IMR-90 (cell line): Measurements from ENCODE around the gene RUNX1. TPM values are rescaled to one million over a fixed set of nuclear protein-coding genes. Genes with fewer than 3 reads are reported as not detected.

ENCODE experiments used
- ATAC-seq: fragments of 200-7000 bp; cut with Tn5 transposase; 2 replicates; pipeline ENCODE4 v1.9.1; 2020; ENCODE audit warnings: low read depth, mild to moderate bottlenecking, moderate library complexity
- BruUV-seq: library from RNA; stranded (reverse); fragments of 400-500 nt; replicated peaks from 2 replicates; lab custom pipeline; 2021; lab: Mats Ljungman, UMichigan
- CTCF ChIA-PET: fragments of 300-600 bp; formaldehyde crosslinking; extraction: SDS; loops from one replicate; lab custom pipeline; 2021; ENCODE audit warnings: antibody characterized with exemption; lab: Yijun Ruan, JAX
- POLR2A ChIA-PET: fragments of 300-600 bp; sonication (Branson Sonifier 250); formaldehyde crosslinking; loops from one replicate; lab custom pipeline; 2022; ENCODE audit warnings: antibody characterized with exemption; ENCODE audit not compliant: unreplicated experiment; lab: Charles Lee
- DNase-seq: peaks from one replicate; pipeline ENCODE4 v3.0.0; 2013
- H2AFZ ChIP-seq: replicated peaks from 2 replicates; pipeline ENCODE3; 2013; ENCODE audit warnings: low read length, mild to moderate bottlenecking; ENCODE audit not compliant: poor library complexity
- H2AK5ac ChIP-seq: 2 replicates; pipeline ENCODE4 v1.6.1; 2013; ENCODE audit warnings: low read depth, low read length, inconsistent platforms
- H2AK9ac ChIP-seq: replicated peaks from 2 replicates; pipeline ENCODE3; 2013; ENCODE audit warnings: mild to moderate bottlenecking, low read depth, low read length, moderate library complexity; ENCODE audit not compliant: poor library complexity
- H2BK120ac ChIP-seq: 2 replicates; pipeline ENCODE4 v1.6.1; 2013; ENCODE audit warnings: low read depth, low read length, inconsistent platforms
- H2BK15ac ChIP-seq: 3 replicates; pipeline ENCODE4 v1.6.1; 2013; ENCODE audit warnings: low read depth, low read length, inconsistent platforms
- H2BK20ac ChIP-seq: 2 replicates; pipeline ENCODE4 v1.6.1; 2013; ENCODE audit warnings: low read depth, mild to moderate bottlenecking, inconsistent platforms, low read length, moderate library complexity
- H2BK5ac ChIP-seq: 2 replicates; pipeline ENCODE4 v1.6.1; 2013; ENCODE audit warnings: mild to moderate bottlenecking, low read depth, low read length, inconsistent platforms; ENCODE audit not compliant: poor library complexity, severe bottlenecking
- H3K14ac ChIP-seq: replicated peaks from 2 replicates; pipeline ENCODE4 v1.6.1; 2013; ENCODE audit warnings: low read depth, low read length, inconsistent platforms
- H3K18ac ChIP-seq: 2 replicates; pipeline ENCODE4 v1.6.1; 2013; ENCODE audit warnings: low read depth, low read length, control low read depth
- H3K23ac ChIP-seq: 2 replicates; pipeline ENCODE4 v1.6.1; 2013; ENCODE audit warnings: low read depth, low read length, inconsistent platforms
- H3K27ac ChIP-seq: 2 replicates; pipeline ENCODE4 v1.5.1; 2013; ENCODE audit warnings: mild to moderate bottlenecking, control low read depth, low read length; ENCODE audit not compliant: insufficient read depth
- H3K27me3 ChIP-seq: 2 replicates; pipeline ENCODE4 v1.6.1; 2013; ENCODE audit warnings: low read length; ENCODE audit not compliant: control insufficient read depth, insufficient read depth
- H3K36me3 ChIP-seq: 2 replicates; pipeline ENCODE4 v1.6.1; 2013; ENCODE audit warnings: low read length, mixed read lengths; ENCODE audit not compliant: control insufficient read depth, insufficient read depth
- H3K4ac ChIP-seq: 2 replicates; pipeline ENCODE4 v1.6.1; 2013; ENCODE audit warnings: low read depth, low read length, inconsistent platforms
- H3K4me1 ChIP-seq: 2 replicates; pipeline ENCODE4 v1.6.1; 2013; ENCODE audit warnings: low read length, mixed read lengths; ENCODE audit not compliant: control insufficient read depth, insufficient read depth
- H3K4me2 ChIP-seq: 2 replicates; pipeline ENCODE4 v1.6.1; 2013; ENCODE audit warnings: low read depth, mild to moderate bottlenecking, control low read depth, low read length, moderate library complexity
- H3K4me3 ChIP-seq: 2 replicates; pipeline ENCODE4 v1.5.1; 2013; ENCODE audit warnings: low read depth, mild to moderate bottlenecking, control low read depth, low read length, moderate library complexity; ENCODE audit not compliant: insufficient read depth
- H3K56ac ChIP-seq: 2 replicates; pipeline ENCODE4 v1.6.1; 2013; ENCODE audit warnings: low read length, inconsistent platforms; ENCODE audit not compliant: insufficient read depth; ENCODE audit errors: extremely low read depth
- H3K79me1 ChIP-seq, 2 experiments: 2 replicates each; pipeline ENCODE4 v1.6.1; 2013; ENCODE audit warnings: low read length in 2 of 2, inconsistent platforms in 1 of 2, low read depth in 1 of 2
- H3K9ac ChIP-seq: 2 replicates; pipeline ENCODE4 v1.6.1; 2013; ENCODE audit warnings: low read depth, low read length, control low read depth
- H3K9me1 ChIP-seq: 2 replicates; pipeline ENCODE4 v1.6.1; 2013; ENCODE audit warnings: low read length, inconsistent platforms; ENCODE audit not compliant: insufficient read depth
- H3K9me3 ChIP-seq: 2 replicates; pipeline ENCODE4 v1.6.1; 2013; ENCODE audit warnings: low read length; ENCODE audit not compliant: control insufficient read depth, insufficient read depth
- H4K20me1 ChIP-seq: 2 replicates; pipeline ENCODE4 v1.6.1; 2013; ENCODE audit warnings: low read length, inconsistent platforms; ENCODE audit not compliant: insufficient read depth
- H4K5ac ChIP-seq: 2 replicates; pipeline ENCODE4 v1.6.1; 2013; ENCODE audit warnings: mild to moderate bottlenecking, low read depth, low read length, control low read depth
- H4K8ac ChIP-seq, 2 experiments: 2 replicates each; pipeline ENCODE4 v1.6.1; 2013; ENCODE audit warnings: low read depth in 2 of 2, low read length in 2 of 2, control low read depth in 1 of 2, inconsistent platforms in 1 of 2
- H4K91ac ChIP-seq: 2 replicates; pipeline ENCODE4 v1.6.1; 2013; ENCODE audit warnings: low read depth, low read length, inconsistent platforms; ENCODE audit not compliant: insufficient read depth
- BHLHE40 ChIP-seq: fragments of 150-350 bp; IDR thresholded peaks from 2 replicates; pipeline ENCODE4 v1.6.1; 2016; ENCODE audit warnings: mild to moderate bottlenecking, low read depth, low read length
- CEBPB ChIP-seq: IDR thresholded peaks from 2 replicates; pipeline ENCODE4 v1.6.1; 2012; ENCODE audit warnings: low read depth, low read length, improper control_type of control experiment
- CHD1 ChIP-seq: IDR thresholded peaks from 2 replicates; pipeline ENCODE4 v1.6.1; 2012; ENCODE audit warnings: low read depth, low read length, improper control_type of control experiment
- FOS ChIP-seq: fragments of 150-350 bp; IDR thresholded peaks from 2 replicates; pipeline ENCODE4 v1.6.1; 2016; ENCODE audit warnings: low read depth, low read length
- MAFK ChIP-seq: IDR thresholded peaks from 2 replicates; pipeline ENCODE4 v1.6.1; 2012; ENCODE audit warnings: low read depth, low read length, improper control_type of control experiment
- MXI1 ChIP-seq: IDR thresholded peaks from 2 replicates; pipeline ENCODE4 v1.6.1; 2012; ENCODE audit warnings: low read depth, mild to moderate bottlenecking, low read length, moderate library complexity, borderline replicate concordance
- NFE2L2 ChIP-seq: fragments of 150-350 bp; IDR thresholded peaks from 2 replicates; pipeline ENCODE4 v1.6.1; 2016; ENCODE audit warnings: low read depth, mild to moderate bottlenecking, low read length
- POLR2A ChIP-seq: IDR thresholded peaks from 2 replicates; pipeline ENCODE4 v1.6.1; 2012; ENCODE audit warnings: mild to moderate bottlenecking, low read depth, low read length
- RAD21 ChIP-seq: IDR thresholded peaks from 2 replicates; pipeline ENCODE4 v1.6.1; 2012; ENCODE audit warnings: low read length, improper control_type of control experiment
- RCOR1 ChIP-seq: IDR thresholded peaks from 2 replicates; pipeline ENCODE4 v1.6.1; 2012; ENCODE audit warnings: mild to moderate bottlenecking, low read length, improper control_type of control experiment; ENCODE audit not compliant: insufficient replicate concordance
- RFX5 ChIP-seq: IDR thresholded peaks from 2 replicates; pipeline ENCODE4 v1.8.0; 2012; ENCODE audit warnings: low read depth, mild to moderate bottlenecking, low read length, moderate library complexity
- SMC3 ChIP-seq: fragments of 150-350 bp; IDR thresholded peaks from 2 replicates; pipeline ENCODE4 v1.6.1; 2016; ENCODE audit warnings: low read depth, mild to moderate bottlenecking, antibody characterized with exemption, low read length, moderate library complexity
- USF2 ChIP-seq: fragments of 150-350 bp; IDR thresholded peaks from 2 replicates; pipeline ENCODE4 v1.6.1; 2017; ENCODE audit warnings: mild to moderate bottlenecking, antibody characterized with exemption, low read length, low read depth
- WGBS, 2 experiments: methylation state at CpG; one replicate each; pipeline versions ENCODE4 v1.1.5 to v1.1.7; 2013; ENCODE audit warnings: missing lambda C conversion rate in 2 of 2; ENCODE audit not compliant: insufficient read length in 1 of 2; ENCODE audit errors: extremely low coverage in 2 of 2; 5-methylcytosine and 5-hydroxymethylcytosine counted together
- dilution Hi-C: fragments of 300-500 bp; cut with HindIII; formaldehyde crosslinking; loops from one replicate; pipeline ENCODE4 v1.14.3; 2018; ENCODE audit warnings: low sequenced_read_pairs; ENCODE audit not compliant: unreplicated experiment
- in situ Hi-C: fragments of 300-500 bp; cut with MboI; formaldehyde crosslinking; loops from 3 replicates; pipeline ENCODE4 v1.14.3; 2019; ENCODE audit warnings: low sequenced_read_pairs, inconsistent platforms, mixed read lengths
- intact Hi-C: fragments of 100-400 bp; cut with micrococcal nuclease; formaldehyde crosslinking; loops from 2 replicates; pipeline ENCODE4 v1.10.0; 2022
- polyA plus RNA-seq, 3 experiments: library from polyadenylated mRNA; depleted of rRNA; stranded (reverse); fragments of >200 nt; gene quantifications; 2 replicates each; pipeline ENCODE4 v1.2.3, GENCODE V29; 2012; ENCODE audit warnings: low replicate concordance in 1 of 3
- total RNA-seq: library from RNA; depleted of rRNA; stranded (reverse); fragments of >200 nt; gene quantifications from 2 replicates; pipeline ENCODE4 v1.2.3, GENCODE V29; 2012
- TF ChIP-seq, protein P1 (sequence below): conservative IDR thresholded peaks from 2 replicates; pipeline ENCODE4 v1.5.1; 2012; ENCODE audit warnings: mild to moderate bottlenecking, low read depth, low read length, improper control_type of control experiment
- TF ChIP-seq, protein P2 (sequence below): fragments of 150-350 bp; IDR thresholded peaks from 2 replicates; pipeline ENCODE4 v1.6.1; 2016; ENCODE audit warnings: low read depth, mild to moderate bottlenecking, low read length, moderate library complexity, borderline replicate concordance

Gene RUNX1
- total and polyA plus RNA-seq, 2 of the 4 experiments (the other 2 are of a cell fraction): 34.5 to 56.5 TPM

GRCh38 chr21:34969423-34970166 is 79.5 kb downstream of the RUNX1 start:
- Histone ChIP-seq H3K27me3 (no peaks in the 10 kb centered on the region), H3K9me1 (peaks cover 30% of the 10 kb centered on the region), H3K23ac (0 out of 2 replicates have a peak overlapping the region, but pooled peaks have one; percentile 7), H2BK20ac (0 out of 2 replicates have a peak overlapping the region, but pooled peaks have one; percentile 27), H3K27ac (no peak overlapping the region), H3K36me3 (no peaks in the 10 kb centered on the region), H4K8ac (no peak overlapping the region), H3K9me3 (no peaks in the 10 kb centered on the region), H3K18ac (no peak overlapping the region), H4K5ac (no peak overlapping the region), H4K20me1 (no peaks in the 10 kb centered on the region), H3K14ac (no peak overlapping the region; the same call in 1 of the 2 replicates), H3K79me1 (peaks cover 3 to 36% of the 10 kb centered on the region in 2 experiments; a peak in 2 of 4 replicates), H3K56ac (no peak overlapping the region), H4K91ac (no peak overlapping the region), H2AK9ac (no peak overlapping the region), H3K4me2 (no peak overlapping the region), H2BK120ac (peak overlapping the region; percentile 93), H3K4ac (peak overlapping the region; percentile 15; the same call in 1 of the 2 replicates), H3K4me3 (no peak overlapping the region), H3K4me1 (peaks cover 19% of the 10 kb centered on the region), H2AFZ (no peak overlapping the region), H3K9ac (no peak overlapping the region), H2BK5ac (no peak overlapping the region), H2AK5ac (no peak overlapping the region), H2BK15ac (peak overlapping the region; percentile 64; the same call in 1 of the 3 replicates)
- in situ Hi-C loops (no loop called here), dilution Hi-C loops (no loop called here), intact Hi-C loops (no loop called here)
- WGBS, 2 experiments: no CpG with 5 or more reads among the region's 8 CpGs
- ATAC-seq (no peak), DNase-seq (no peak)
- POLR2A ChIA-PET: no interaction called here
- CTCF ChIA-PET: no interaction called here
- BruUV-seq: no TSS peak
- TF ChIP-seq, protein P1, sequence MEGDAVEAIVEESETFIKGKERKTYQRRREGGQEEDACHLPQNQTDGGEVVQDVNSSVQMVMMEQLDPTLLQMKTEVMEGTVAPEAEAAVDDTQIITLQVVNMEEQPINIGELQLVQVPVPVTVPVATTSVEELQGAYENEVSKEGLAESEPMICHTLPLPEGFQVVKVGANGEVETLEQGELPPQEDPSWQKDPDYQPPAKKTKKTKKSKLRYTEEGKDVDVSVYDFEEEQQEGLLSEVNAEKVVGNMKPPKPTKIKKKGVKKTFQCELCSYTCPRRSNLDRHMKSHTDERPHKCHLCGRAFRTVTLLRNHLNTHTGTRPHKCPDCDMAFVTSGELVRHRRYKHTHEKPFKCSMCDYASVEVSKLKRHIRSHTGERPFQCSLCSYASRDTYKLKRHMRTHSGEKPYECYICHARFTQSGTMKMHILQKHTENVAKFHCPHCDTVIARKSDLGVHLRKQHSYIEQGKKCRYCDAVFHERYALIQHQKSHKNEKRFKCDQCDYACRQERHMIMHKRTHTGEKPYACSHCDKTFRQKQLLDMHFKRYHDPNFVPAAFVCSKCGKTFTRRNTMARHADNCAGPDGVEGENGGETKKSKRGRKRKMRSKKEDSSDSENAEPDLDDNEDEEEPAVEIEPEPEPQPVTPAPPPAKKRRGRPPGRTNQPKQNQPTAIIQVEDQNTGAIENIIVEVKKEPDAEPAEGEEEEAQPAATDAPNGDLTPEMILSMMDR: no peak
- no peak for TF ChIP-seq FOS
- TF ChIP-seq POLR2A: no peak
- no peak for TF ChIP-seq RFX5
- TF ChIP-seq NFE2L2: no peak
- TF ChIP-seq, protein P2, sequence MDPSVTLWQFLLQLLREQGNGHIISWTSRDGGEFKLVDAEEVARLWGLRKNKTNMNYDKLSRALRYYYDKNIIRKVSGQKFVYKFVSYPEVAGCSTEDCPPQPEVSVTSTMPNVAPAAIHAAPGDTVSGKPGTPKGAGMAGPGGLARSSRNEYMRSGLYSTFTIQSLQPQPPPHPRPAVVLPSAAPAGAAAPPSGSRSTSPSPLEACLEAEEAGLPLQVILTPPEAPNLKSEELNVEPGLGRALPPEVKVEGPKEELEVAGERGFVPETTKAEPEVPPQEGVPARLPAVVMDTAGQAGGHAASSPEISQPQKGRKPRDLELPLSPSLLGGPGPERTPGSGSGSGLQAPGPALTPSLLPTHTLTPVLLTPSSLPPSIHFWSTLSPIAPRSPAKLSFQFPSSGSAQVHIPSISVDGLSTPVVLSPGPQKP: no peak
- TF ChIP-seq CEBPB: no peak
- no peak for TF ChIP-seq MXI1
- no peak for TF ChIP-seq RCOR1
- no peak for TF ChIP-seq CHD1
- TF ChIP-seq RAD21: no peak
- TF ChIP-seq BHLHE40: no peak
- TF ChIP-seq SMC3: no peak
- no peak for TF ChIP-seq USF2
- no peak for TF ChIP-seq MAFK
